OCI-LY3 (cell line): ENCODE measurements around the gene SARDH.

Experiments
- CTCF ChIP-seq: fragments of 200-600, 300-600 bp; sonication (generic); IDR thresholded peaks from 2 replicates; pipeline ENCODE4 v1.5.1; 2014; ENCODE audit warnings: antibody characterized with exemption, low read length, low read depth
- EZH2phosphoT487 ChIP-seq: fragments of 200-600 bp; shearing (Covaris generic); IDR thresholded peaks from 2 replicates; pipeline ENCODE4 v1.6.1; 2018; ENCODE audit warnings: antibody characterized with exemption, mixed run types, low read depth

DNA sequence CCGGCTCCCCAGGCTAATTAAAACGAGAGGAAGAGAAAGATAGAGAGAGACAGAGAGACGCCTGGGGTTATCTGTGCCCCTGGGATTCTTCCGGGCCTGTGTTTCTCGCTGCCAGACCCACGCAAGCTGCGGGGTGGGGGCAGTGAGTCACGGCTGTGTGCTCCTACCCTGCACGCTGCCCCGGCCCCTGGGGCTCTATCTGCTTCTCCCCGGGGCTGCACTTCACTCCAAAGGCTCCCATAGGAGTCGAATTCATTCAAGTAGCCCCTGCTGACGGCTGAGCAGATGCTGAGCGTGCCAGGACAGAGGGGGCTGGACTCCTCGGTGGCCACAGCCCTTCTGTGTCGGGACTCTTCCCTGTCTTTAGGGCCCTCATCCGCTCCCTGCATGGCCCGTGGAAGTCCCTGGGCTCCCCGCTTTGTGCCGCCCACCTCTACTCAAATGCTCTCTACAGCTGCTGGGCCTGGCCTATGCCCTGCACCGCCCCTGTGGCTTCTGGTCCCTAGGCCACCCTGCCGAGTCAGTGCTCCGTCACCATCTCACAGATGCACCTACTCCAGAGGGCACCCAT, 22.8 kb downstream of the SARDH start:
- TF ChIP-seq EZH2phosphoT487 (no peak), CTCF (no peak)
